Stimulated activated CD8-positive, alpha-beta memory T cell treated with anti-CD3 and anti-CD28 coated beads, Interleukin-15, amount 100 ng/mL, for 48 hours (primary cell): ENCODE results near the gene C1orf115.
"Not testable (repeated sequence)": the region's sequence is repeated elsewhere in the genome, so short reads cannot be mapped to it uniquely, and the experiment has no call there.

Source experiments
- DNase-seq, 2 donors: peaks; one replicate each; pipeline ENCODE4 v3.0.0-alpha.2; 2020; ENCODE audit warnings: low read depth in 2 of 2

Gene C1orf115

GRCh38 chr1:220694866-220695382 lies 4.8 kb downstream of the C1orf115 start:
- DNase-seq = no peak

GRCh38 chr1:220695426-220695825 lies 5.3 kb downstream of the C1orf115 start:
- DNase-seq = no peak

- DNase-seq = no peak
These were observed 6.2 kb downstream of the C1orf115 start for GRCh38 chr1:220696226-220696862.

GRCh38 chr1:220696863-220697231 lies 6.7 kb downstream of the C1orf115 start:
- no peak for DNase-seq

GRCh38 chr1:220697326-220697725 lies 7.2 kb downstream of the C1orf115 start:
- no peak for DNase-seq

- no peak for DNase-seq
These were observed 8.4 kb downstream of the C1orf115 start for GRCh38 chr1:220698607-220699016.

GRCh38 chr1:220699044-220699443 lies 8.9 kb downstream of the C1orf115 start:
- DNase-seq = no peak

GRCh38 chr1:220700556-220701179 lies 10.5 kb downstream of the C1orf115 start:
- DNase-seq = no peak

- no peak for DNase-seq
These were observed 11.8 kb downstream of the C1orf115 start for GRCh38 chr1:220701974-220702373.

- no peak for DNase-seq
These were observed 12.6 kb downstream of the C1orf115 start for GRCh38 chr1:220702733-220703270.

GRCh38 chr1:220703305-220703704 lies 13.1 kb downstream of the C1orf115 start:
- no peak for DNase-seq

GRCh38 chr1:220705782-220706181 lies 15.6 kb downstream of the C1orf115 start:
- DNase-seq = no peak

- DNase-seq = no peak
These were observed 16.3 kb downstream of the C1orf115 start for GRCh38 chr1:220706480-220706879.

- DNase-seq = no peak
These were observed 17.0 kb downstream of the C1orf115 start for GRCh38 chr1:220707160-220707559.

- no peak for DNase-seq
These were observed 18.1 kb downstream of the C1orf115 start for GRCh38 chr1:220708244-220708643.

GRCh38 chr1:220708936-220709801 lies 19.0 kb downstream of the C1orf115 start:
- no peak for DNase-seq

GRCh38 chr1:220710333-220710732 lies 20.2 kb downstream of the C1orf115 start:
- no peak for DNase-seq

GRCh38 chr1:220711056-220711809 lies 21.1 kb downstream of the C1orf115 start:
- DNase-seq = no peak

GRCh38 chr1:220715986-220716385 lies 25.8 kb downstream of the C1orf115 start:
- not testable (repeated sequence) for DNase-seq

GRCh38 chr1:220717800-220718640 lies 27.9 kb downstream of the C1orf115 start:
- DNase-seq = no peak

- not testable (repeated sequence) for DNase-seq
These were observed 31.1 kb downstream of the C1orf115 start for GRCh38 chr1:220721266-220721665.
